AG08395 (cell line): Measurements from ENCODE around the gene NLRP6.
A peak's percentile ranks its signal among the peaks of the same experiment; 100 is the strongest.
"Not testable (repeated sequence)": the region's sequence is repeated elsewhere in the genome, so short reads cannot be mapped to it uniquely, and the experiment has no call there.

Experiments used
- DNase-seq: peaks from one replicate; pipeline ENCODE4 v3.0.0; 2012; ENCODE audit warnings: mixed read lengths, low spot score

The NLRP6 gene

GRCh38 chr11:282171-282570 is 4.0 kb downstream of the NLRP6 start:
- DNase-seq, result no peak

GRCh38 chr11:282630-283360 is 4.6 kb downstream of the NLRP6 start:
- no peak for DNase-seq

GRCh38 chr11:283405-284104 is 5.3 kb downstream of the NLRP6 start:
- no peak for DNase-seq

- no peak for DNase-seq
Observed at GRCh38 chr11:284105-285020, 6.2 kb downstream of the NLRP6 start.

- DNase-seq, result no peak
Observed at GRCh38 chr11:285021-285893, 7.0 kb downstream of the NLRP6 start.

- no peak for DNase-seq
Observed at GRCh38 chr11:285894-286220, 7.7 kb downstream of the NLRP6 start.

GRCh38 chr11:286977-287820 is 9.0 kb downstream of the NLRP6 start:
- DNase-seq, result not testable (repeated sequence)

GRCh38 chr11:287821-288477 is 9.7 kb downstream of the NLRP6 start:
- no peak for DNase-seq

GRCh38 chr11:288478-289397 is 10.5 kb downstream of the NLRP6 start, which contains the start of gene PGGHG:
Gene PGGHG, plus strand, starts transcription at chr11:289126. Its CDS starts 691 bp downstream, at chr11:289817.
- peak; percentile 93 for DNase-seq

- DNase-seq, result no peak
Observed at GRCh38 chr11:289398-289711, 11.1 kb downstream of the NLRP6 start.

GRCh38 chr11:289712-290620 is 11.8 kb downstream of the NLRP6 start:
- no peak for DNase-seq

- DNase-seq, result no peak
Observed at GRCh38 chr11:290621-291231, 12.5 kb downstream of the NLRP6 start.

GRCh38 chr11:291281-292210 is 13.3 kb downstream of the NLRP6 start:
- no peak for DNase-seq

- no peak for DNase-seq
Observed at GRCh38 chr11:292211-293121, 14.3 kb downstream of the NLRP6 start.

- DNase-seq, result no peak
Observed at GRCh38 chr11:293271-293851, 15.2 kb downstream of the NLRP6 start.
